Body of pancreas (tissue), 4 donors: ENCODE results near the gene MND1.

Source experiments
- POLR2A ChIP-seq, 3 donors: fragments of 450-650 bp; IDR thresholded peaks; one replicate each; pipeline ENCODE4 v1.6.1; 2016; ENCODE audit warnings: antibody characterized with exemption in 3 of 3, mild to moderate bottlenecking in 2 of 3
- TF ChIP-seq, protein P1 (sequence below), 7 experiments: fragments of 450-650 bp in 4 of 7; fragments of 200-600 bp in 3 of 7; sonication (generic) in 3 of 7; IDR thresholded peaks; one replicate each; pipeline ENCODE4 v1.5.1; 2016 to 2019; ENCODE audit warnings: antibody characterized with exemption in 7 of 7

DNA sequence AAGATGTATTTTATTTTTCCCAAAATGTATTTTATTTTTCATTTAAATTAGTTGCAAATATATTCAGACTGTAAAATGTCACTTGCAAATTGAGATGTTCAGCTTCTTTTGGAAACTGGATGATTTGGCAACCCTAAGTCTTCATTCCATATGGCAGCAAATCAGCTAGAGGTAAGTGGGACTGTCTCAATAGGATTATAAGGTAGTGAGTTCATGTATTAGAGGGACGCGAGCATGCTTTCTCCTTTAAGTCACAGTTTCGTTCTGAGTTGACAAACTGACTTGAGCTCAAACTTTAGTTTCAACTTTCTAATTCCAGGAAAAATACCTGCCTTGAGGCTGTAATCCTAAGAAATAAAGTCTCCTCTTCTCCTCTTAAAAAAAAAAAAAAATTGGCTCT, 77.5 kb downstream of the MND1 start:
- TF ChIP-seq, protein P1, sequence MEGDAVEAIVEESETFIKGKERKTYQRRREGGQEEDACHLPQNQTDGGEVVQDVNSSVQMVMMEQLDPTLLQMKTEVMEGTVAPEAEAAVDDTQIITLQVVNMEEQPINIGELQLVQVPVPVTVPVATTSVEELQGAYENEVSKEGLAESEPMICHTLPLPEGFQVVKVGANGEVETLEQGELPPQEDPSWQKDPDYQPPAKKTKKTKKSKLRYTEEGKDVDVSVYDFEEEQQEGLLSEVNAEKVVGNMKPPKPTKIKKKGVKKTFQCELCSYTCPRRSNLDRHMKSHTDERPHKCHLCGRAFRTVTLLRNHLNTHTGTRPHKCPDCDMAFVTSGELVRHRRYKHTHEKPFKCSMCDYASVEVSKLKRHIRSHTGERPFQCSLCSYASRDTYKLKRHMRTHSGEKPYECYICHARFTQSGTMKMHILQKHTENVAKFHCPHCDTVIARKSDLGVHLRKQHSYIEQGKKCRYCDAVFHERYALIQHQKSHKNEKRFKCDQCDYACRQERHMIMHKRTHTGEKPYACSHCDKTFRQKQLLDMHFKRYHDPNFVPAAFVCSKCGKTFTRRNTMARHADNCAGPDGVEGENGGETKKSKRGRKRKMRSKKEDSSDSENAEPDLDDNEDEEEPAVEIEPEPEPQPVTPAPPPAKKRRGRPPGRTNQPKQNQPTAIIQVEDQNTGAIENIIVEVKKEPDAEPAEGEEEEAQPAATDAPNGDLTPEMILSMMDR (IDR thresholded peaks at IDR 0.05) = no peak
- TF ChIP-seq POLR2A (IDR thresholded peaks at IDR 0.05) = no peak
